Breast epithelium (tissue), 4 donors: ENCODE data around the gene CIROP. TPM values are rescaled to one million over a fixed set of nuclear protein-coding genes. Genes with fewer than 3 reads are reported as not detected.

Source experiments
- DNase-seq, 2 donors: peaks; one replicate each; pipeline ENCODE4 v3.0.0-alpha.2; 2019; ENCODE audit warnings: low spot score in 2 of 2
- H3K27ac ChIP-seq, 2 donors: fragments of 200-600 bp; sonication (generic) in 1 of 2; one replicate each; pipeline ENCODE4 v1.5.1; 2016 to 2019; ENCODE audit warnings: mild to moderate bottlenecking in 1 of 2
- H3K27me3 ChIP-seq, 2 donors: fragments of 200-600 bp; sonication (generic) in 1 of 2; one replicate each; pipeline versions ENCODE4 v1.5.1 to v1.6.0; 2017 to 2019; ENCODE audit warnings: control low read depth in 1 of 2, mild to moderate bottlenecking in 1 of 2
- H3K36me3 ChIP-seq: fragments of 200-600 bp; one replicate; pipeline ENCODE4 v1.5.1; 2019
- H3K4me1 ChIP-seq, 2 donors: fragments of 200-600 bp; sonication (generic); one replicate each; pipeline ENCODE4 v1.5.1; 2016 to 2019; ENCODE audit warnings: control low read depth in 1 of 2
- H3K4me3 ChIP-seq, 3 donors: fragments of 200-600 bp; sonication (generic); 1 replicate in 2 of 3; 2 replicates in 1 of 3; pipeline ENCODE4 v1.5.1; 2016 to 2019; ENCODE audit warnings: mild to moderate bottlenecking in 3 of 3, moderate library complexity in 2 of 3
- H3K9me3 ChIP-seq, 2 donors: fragments of 200-600 bp; sonication (generic) in 1 of 2; one replicate each; pipeline ENCODE4 v1.5.1; 2016 to 2019; ENCODE audit warnings: control low read depth in 1 of 2
- CTCF ChIP-seq, 3 donors: fragments of 450-650 bp; IDR thresholded peaks; one replicate each; pipeline ENCODE4 v1.5.1; 2016 to 2017; ENCODE audit warnings: antibody characterized with exemption in 3 of 3, mild to moderate bottlenecking in 3 of 3, moderate library complexity in 3 of 3
- POLR2A ChIP-seq: fragments of 450-650 bp; IDR thresholded peaks from one replicate; pipeline ENCODE4 v1.6.1; 2016; ENCODE audit warnings: antibody characterized with exemption, mild to moderate bottlenecking, moderate library complexity
- POLR2AphosphoS5 ChIP-seq, 3 donors: sonication (generic); formaldehyde crosslinking; IDR thresholded peaks; one replicate each; pipeline ENCODE4 v1.6.1; 2017; ENCODE audit warnings: antibody characterized with exemption in 3 of 3
- intact Hi-C: fragments of 100-400 bp; cut with DNase I; formaldehyde crosslinking; loops from one replicate; pipeline ENCODE4 v1.15.1; 2023; ENCODE audit warnings: low total_unique reads
- total RNA-seq, 3 donors: library from RNA; depleted of rRNA; stranded (reverse); fragments of >200 nt; gene quantifications; one replicate each; pipeline ENCODE4 v1.1.0, GENCODE V29; 2016

Gene CIROP
- total RNA-seq, 3 donors from 2014 or later, result not detected

GRCh38 chr14:23148591-23149249 is 43.9 kb upstream of the CIROP start:
- TF ChIP-seq POLR2AphosphoS5 (IDR thresholded peaks at IDR 0.05) (no peak), POLR2A (no peak), CTCF (IDR thresholded peaks at IDR 0.05) (no peak)
- Histone ChIP-seq H3K36me3 (no peaks in the 10 kb centered on the region), H3K27me3 (no peaks in the 10 kb centered on the region), H3K27ac (peak overlapping the region; percentile 45 to 87), H3K4me3 (no peak overlapping the region), H3K9me3 (no peaks in the 10 kb centered on the region), H3K4me1 (peaks cover 3 to 16% of the 10 kb centered on the region in 2 donors)
- intact Hi-C loops, result no loop called here
- no peak for DNase-seq

- no peak overlapping the region for H3K4me3 ChIP-seq
- intact Hi-C loops, result no loop called here
- H3K27me3 ChIP-seq, result no peaks in the 10 kb centered on the region
- TF ChIP-seq POLR2AphosphoS5 (IDR thresholded peaks at IDR 0.05) (no peak), POLR2A (no peak), CTCF (IDR thresholded peaks at IDR 0.05) (no peak)
- H3K4me1 ChIP-seq, result peaks cover 6 to 10% of the 10 kb centered on the region in 2 donors
- H3K36me3 ChIP-seq, result no peaks in the 10 kb centered on the region
- DNase-seq, result no peak
- no peaks in the 10 kb centered on the region for H3K9me3 ChIP-seq
- peak overlapping the region; percentile 81 to 86 for H3K27ac ChIP-seq
Observed at GRCh38 chr14:23147676-23148075, 42.9 kb upstream of the CIROP start.

GRCh38 chr14:23146980-23147379 is 42.2 kb upstream of the CIROP start:
- intact Hi-C loops, result no loop called here
- TF ChIP-seq POLR2A, result no peak
- no peaks in the 10 kb centered on the region for H3K27me3 ChIP-seq
- H3K9me3 ChIP-seq, result no peaks in the 10 kb centered on the region
- no peaks in the 10 kb centered on the region for H3K36me3 ChIP-seq
- H3K4me3 ChIP-seq, result no peak overlapping the region
- peak overlapping the region; percentile 81 to 86 for H3K27ac ChIP-seq
- DNase-seq, result no peak
- peaks cover 3 to 16% of the 10 kb centered on the region in 2 donors for H3K4me1 ChIP-seq

GRCh38 chr14:23146351-23146910 is 41.6 kb upstream of the CIROP start:
- no peaks in the 10 kb centered on the region for H3K9me3 ChIP-seq
- TF ChIP-seq CTCF (IDR thresholded peaks at IDR 0.05) (no peak), POLR2AphosphoS5 (IDR thresholded peaks at IDR 0.05) (no peak), POLR2A (no peak)
- H3K27me3 ChIP-seq, result no peaks in the 10 kb centered on the region
- H3K36me3 ChIP-seq, result no peaks in the 10 kb centered on the region
- no peak overlapping the region for H3K4me3 ChIP-seq
- H3K27ac ChIP-seq, result peak overlapping the region; percentile 81 to 86
- peaks cover 3 to 20% of the 10 kb centered on the region in 2 donors for H3K4me1 ChIP-seq
- no peak for DNase-seq
- intact Hi-C loops, result no loop called here

GRCh38 chr14:23145794-23146350 is 41.1 kb upstream of the CIROP start:
- no peak for TF ChIP-seq POLR2A
- peak; percentile 59 to 73 (median 73) for TF ChIP-seq POLR2AphosphoS5 (IDR thresholded peaks at IDR 0.05)
- Histone ChIP-seq H3K4me3 (no peak overlapping the region), H3K4me1 (peaks cover 3 to 18% of the 10 kb centered on the region in 2 donors), H3K36me3 (no peaks in the 10 kb centered on the region), H3K27ac (peak overlapping the region; percentile 81 to 86), H3K27me3 (no peaks in the 10 kb centered on the region), H3K9me3 (no peaks in the 10 kb centered on the region)
- intact Hi-C loops, result no loop called here
- no peak for DNase-seq

GRCh38 chr14:23143911-23144310 is 39.1 kb upstream of the CIROP start:
- Histone ChIP-seq H3K27ac (no peak overlapping the region), H3K4me1 (peaks cover 3 to 17% of the 10 kb centered on the region in 2 donors)
- intact Hi-C loops, result no loop called here

More at GRCh38 chr14:23143911-23144310, 39.1 kb upstream of the CIROP start:
- no peaks in the 10 kb centered on the region for H3K9me3 ChIP-seq
- DNase-seq, result no peak
- no peak overlapping the region for H3K4me3 ChIP-seq
- no peak for TF ChIP-seq POLR2A
- no peak for TF ChIP-seq POLR2AphosphoS5 (IDR thresholded peaks at IDR 0.05)
- TF ChIP-seq CTCF (IDR thresholded peaks at IDR 0.05), result no peak
- no peaks in the 10 kb centered on the region for H3K27me3 ChIP-seq
- H3K36me3 ChIP-seq, result no peaks in the 10 kb centered on the region
